Mucosa of rectum (tissue), 2 donors: Measurements from ENCODE around the gene MT1H.
"Not testable (repeated sequence)": the region's sequence is repeated elsewhere in the genome, so short reads cannot be mapped to it uniquely, and the experiment has no call there.

Experiments used
- H3K27ac ChIP-seq, 2 donors: one replicate each; pipeline ENCODE4 v1.7.0; 2013; ENCODE audit warnings: inconsistent platforms in 2 of 2, low read depth in 2 of 2, low read length in 2 of 2
- H3K27me3 ChIP-seq, 2 donors: one replicate each; pipeline ENCODE4 v1.7.0; 2013; ENCODE audit warnings: low read length in 2 of 2; ENCODE audit not compliant: control insufficient read depth in 2 of 2, insufficient read depth in 2 of 2
- H3K36me3 ChIP-seq, 2 donors: one replicate each; pipeline ENCODE4 v1.7.0; 2013; ENCODE audit warnings: low read length in 2 of 2; ENCODE audit not compliant: control insufficient read depth in 2 of 2, insufficient read depth in 2 of 2
- H3K4me1 ChIP-seq, 2 donors: one replicate each; pipeline ENCODE4 v1.7.0; 2013; ENCODE audit warnings: low read length in 2 of 2, mild to moderate bottlenecking in 1 of 2; ENCODE audit not compliant: control insufficient read depth in 2 of 2, insufficient read depth in 2 of 2
- H3K4me3 ChIP-seq, 2 donors: one replicate each; pipeline ENCODE4 v1.7.0; 2013; ENCODE audit warnings: low read length in 2 of 2
- H3K9ac ChIP-seq, 2 donors: one replicate each; pipeline ENCODE4 v1.7.0; 2013; ENCODE audit warnings: low read length in 2 of 2, low read depth in 1 of 2, mild to moderate bottlenecking in 1 of 2
- H3K9me3 ChIP-seq, 2 donors: one replicate each; pipeline ENCODE4 v1.7.0; 2013; ENCODE audit warnings: low read length in 2 of 2; ENCODE audit not compliant: control insufficient read depth in 2 of 2
- donor health status: healthy.
- donor health status: Normal muscosa, but diverticular disease.

Gene MT1H

DNA sequence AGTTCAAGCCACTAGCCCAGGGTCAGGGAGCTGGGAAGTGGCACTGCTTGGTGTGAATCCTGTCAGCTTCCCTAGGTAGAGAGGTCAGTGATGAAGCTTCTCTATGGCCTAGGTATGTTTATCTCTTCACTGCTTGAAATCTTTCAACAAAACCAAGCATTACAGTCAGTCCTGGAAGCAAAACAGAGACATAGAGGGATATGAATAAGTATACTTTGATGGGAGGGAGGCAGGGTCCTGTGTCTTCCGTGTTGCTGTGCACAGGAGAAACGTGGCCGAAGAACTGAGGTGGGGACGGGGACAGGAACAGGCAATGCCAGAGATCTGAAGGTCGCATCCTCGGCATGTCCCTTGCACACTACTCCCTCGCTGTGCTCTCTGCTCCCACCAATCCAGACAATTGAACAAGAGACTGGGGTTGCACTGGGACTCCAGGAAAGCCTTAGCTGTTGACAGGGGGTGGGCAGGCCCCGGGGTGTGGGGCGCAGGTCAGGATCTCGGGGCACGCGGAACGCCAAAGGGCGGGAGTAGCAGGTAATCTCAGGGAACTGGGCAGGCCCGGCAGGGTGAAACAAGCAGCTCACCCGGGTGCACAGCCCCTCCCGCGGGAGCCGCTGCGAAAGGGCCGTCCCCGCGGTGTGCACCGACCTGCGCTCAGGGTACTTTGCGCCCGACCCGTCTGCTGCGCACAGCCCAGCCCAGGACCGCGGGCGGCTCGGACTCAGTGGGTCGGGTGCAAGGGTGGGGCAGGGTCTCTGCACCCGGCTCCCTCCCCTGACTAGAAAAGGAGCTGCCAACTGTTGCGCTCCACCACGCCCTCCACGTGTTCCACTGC lies at the start of gene MT1H:
Gene MT1H, plus strand, starts transcription at position 810 of the 835 bp plus-strand sequence. CDS start 71 bp downstream, outside the sequence.
- H3K4me1 ChIP-seq, result peaks cover 27 to 31% of the 10 kb centered on the region in 2 donors
- peak within 1 kb of the TSS; percentile 47 to 62 for H3K4me3 ChIP-seq
- peak within 1 kb of the TSS; percentile 84 for H3K27ac ChIP-seq
- H3K27me3 ChIP-seq, result peaks cover 21 to 37% of the 10 kb centered on the region in 2 donors
- H3K9ac ChIP-seq, result peak within 1 kb of the TSS; percentile 56 to 75
- no peaks in the 10 kb centered on the region for H3K36me3 ChIP-seq
- H3K9me3 ChIP-seq, result no peaks in the 10 kb centered on the region

DNA sequence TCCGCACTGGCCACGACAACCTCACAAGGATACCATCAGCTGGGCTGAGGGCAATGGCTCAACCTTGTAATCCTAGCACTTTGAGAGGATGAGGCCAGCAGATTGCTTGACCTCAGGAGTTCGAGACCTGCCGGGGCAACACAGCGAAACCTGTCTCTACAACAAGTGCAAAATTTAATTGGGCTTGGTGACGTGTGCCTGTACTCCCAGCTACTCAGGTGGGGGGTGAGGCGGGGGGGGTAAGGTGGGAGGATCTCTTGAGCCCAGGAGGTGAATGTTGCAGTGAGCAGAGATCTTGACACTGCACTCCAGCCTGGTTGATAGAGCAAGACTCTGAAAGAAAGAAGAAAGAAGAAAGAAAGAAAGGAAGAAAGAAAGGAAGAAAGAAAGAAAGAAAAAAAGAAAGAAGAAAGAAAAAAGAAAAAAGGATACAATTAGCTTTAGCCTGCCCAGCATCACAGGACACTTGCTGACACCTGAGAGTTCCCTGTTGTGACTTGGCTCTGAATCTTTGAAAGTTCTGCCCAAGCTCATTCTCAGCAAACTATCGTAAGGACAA lies 49.2 kb upstream of the MT1H start:
- H3K27me3 ChIP-seq, result peaks cover 0 to 5% of the 10 kb centered on the region in 2 donors
- H3K9me3 ChIP-seq, result no peaks in the 10 kb centered on the region

GRCh38 chr16:56621665-56622445 lies 47.8 kb upstream of the MT1H start:
- H3K4me1 ChIP-seq, result peaks cover 8 to 26% of the 10 kb centered on the region in 2 donors
- H3K9ac ChIP-seq, H3K9me3 ChIP-seq, H3K27me3 ChIP-seq, H3K36me3 ChIP-seq, H3K27ac ChIP-seq, H3K4me3 ChIP-seq: not testable (repeated sequence)

More for the DNA sequence above, 49.2 kb upstream of the MT1H start:
- H3K9ac ChIP-seq, result no peak overlapping the region
- peaks cover 8 to 16% of the 10 kb centered on the region in 2 donors for H3K4me1 ChIP-seq
- no peaks in the 10 kb centered on the region for H3K36me3 ChIP-seq
- no peak overlapping the region for H3K4me3 ChIP-seq
- no peak overlapping the region for H3K27ac ChIP-seq

DNA sequence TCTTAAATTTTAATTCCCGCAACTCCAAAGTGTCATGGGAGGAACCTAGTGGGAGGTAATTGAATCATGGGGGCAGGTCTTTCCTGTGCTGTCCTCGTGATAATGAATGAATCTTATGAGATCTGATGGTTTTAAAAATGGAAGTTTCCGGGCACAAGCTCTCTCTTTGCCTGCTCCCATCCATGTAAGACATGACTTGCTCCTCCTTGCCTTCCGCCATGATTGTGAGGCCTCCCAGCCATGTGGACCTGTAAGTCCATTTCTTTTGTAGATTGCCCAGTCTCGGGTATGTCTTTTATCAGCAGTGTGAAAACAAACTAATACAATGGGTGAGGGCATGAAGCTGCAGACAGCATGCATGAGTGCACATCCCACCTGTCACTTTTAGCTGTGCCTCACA lies 46.4 kb upstream of the MT1H start:
- not testable (repeated sequence) for H3K9ac ChIP-seq, H3K27ac ChIP-seq, H3K27me3 ChIP-seq, H3K4me3 ChIP-seq, H3K9me3 ChIP-seq, H3K36me3 ChIP-seq
- peaks cover 2 to 21% of the 10 kb centered on the region in 2 donors for H3K4me1 ChIP-seq

- no peak overlapping the region for H3K4me3 ChIP-seq
- H3K27me3 ChIP-seq, result no peaks in the 10 kb centered on the region
- H3K4me1 ChIP-seq, result peaks cover 2 to 21% of the 10 kb centered on the region in 2 donors
- H3K27ac ChIP-seq, result no peak overlapping the region
- H3K9me3 ChIP-seq, result no peaks in the 10 kb centered on the region
- no peak overlapping the region for H3K9ac ChIP-seq
- H3K36me3 ChIP-seq, result no peaks in the 10 kb centered on the region
These were observed 46.0 kb upstream of the MT1H start for GRCh38 chr16:56623637-56624036.

DNA sequence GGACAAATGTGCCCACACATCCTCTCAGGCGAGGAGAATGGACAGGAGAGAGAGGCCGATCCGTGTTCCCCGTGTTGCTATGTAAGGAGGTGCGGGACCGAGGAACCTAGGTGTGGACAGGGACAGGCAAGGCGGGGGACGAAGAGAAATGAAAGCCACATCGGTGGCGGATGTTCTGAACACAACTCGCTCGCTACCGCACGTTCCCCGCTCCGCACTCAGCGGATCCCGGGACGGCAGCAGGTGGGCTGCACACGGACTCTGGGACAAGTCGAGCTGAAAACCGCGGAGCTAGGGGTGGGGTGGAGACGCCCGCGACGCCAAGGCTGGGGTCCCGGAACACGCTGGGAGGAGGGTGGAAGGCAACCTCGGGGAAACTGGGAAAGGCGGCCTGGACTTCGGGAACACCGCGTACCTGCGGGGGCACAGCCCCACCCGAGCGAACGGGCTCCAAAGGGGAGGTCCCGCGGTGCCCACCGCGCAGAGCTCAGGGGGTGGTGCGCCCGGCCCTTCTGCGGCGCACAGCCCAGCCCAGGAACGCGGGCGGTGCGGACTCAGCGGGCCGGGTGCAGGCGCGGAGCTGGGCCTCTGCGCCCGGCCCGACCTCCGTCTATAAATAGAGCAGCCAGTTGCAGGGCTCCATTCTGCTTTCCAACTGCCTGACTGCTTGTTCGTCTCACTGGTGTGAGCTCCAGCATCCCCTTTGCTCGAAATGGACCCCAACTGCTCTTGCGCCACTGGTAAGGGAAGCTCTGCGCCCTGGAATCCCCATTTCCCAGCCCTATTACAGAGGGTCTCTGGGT lies 44.3 kb upstream of the MT1H start, which contains the start of gene MT1E:
Gene MT1E, plus strand, starts transcription at position 642 of the 803 bp plus-strand sequence. Its CDS starts 71 bp downstream, at position 713.
- Histone ChIP-seq H3K9ac (peak within 1 kb of the TSS; percentile 97), H3K4me3 (peak within 1 kb of the TSS; percentile 81 to 95), H3K36me3 (no peaks in the 10 kb centered on the region), H3K4me1 (peaks cover 2 to 21% of the 10 kb centered on the region in 2 donors), H3K9me3 (no peaks in the 10 kb centered on the region), H3K27me3 (no peaks in the 10 kb centered on the region), H3K27ac (peak within 1 kb of the TSS; percentile 93 to 97)

- peak overlapping the region; percentile 81 to 95 for H3K4me3 ChIP-seq
- H3K9ac ChIP-seq, result peak overlapping the region; percentile 92 to 97
- H3K4me1 ChIP-seq, result peaks cover 2 to 21% of the 10 kb centered on the region in 2 donors
- H3K27me3 ChIP-seq, result no peaks in the 10 kb centered on the region
- H3K27ac ChIP-seq, result peak overlapping the region; percentile 93 to 97
- H3K36me3 ChIP-seq, result no peaks in the 10 kb centered on the region
- H3K9me3 ChIP-seq, result no peaks in the 10 kb centered on the region
These were observed 43.5 kb upstream of the MT1H start for GRCh38 chr16:56625943-56626654.

DNA sequence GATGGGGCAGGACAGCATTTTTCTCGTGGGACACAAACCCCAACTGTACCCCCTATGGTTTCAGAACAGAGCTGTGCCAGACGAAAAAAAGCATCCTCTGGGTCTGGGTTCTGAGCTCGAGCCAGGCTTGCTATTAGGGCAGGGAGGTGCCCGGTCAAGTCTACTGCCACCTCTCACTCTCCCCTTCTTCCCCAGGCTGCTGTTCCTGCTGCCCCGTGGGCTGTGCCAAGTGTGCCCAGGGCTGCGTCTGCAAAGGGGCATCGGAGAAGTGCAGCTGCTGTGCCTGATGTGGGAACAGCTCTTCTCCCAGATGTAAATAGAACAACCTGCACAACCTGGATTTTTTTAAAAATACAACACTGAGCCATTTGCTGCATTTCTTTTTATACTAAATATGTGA lies 42.9 kb upstream of the MT1H start:
- peak overlapping the region; percentile 93 to 97 for H3K27ac ChIP-seq

More for the DNA sequence above, 42.9 kb upstream of the MT1H start:
- Histone ChIP-seq H3K4me1 (peaks cover 2 to 21% of the 10 kb centered on the region in 2 donors), H3K9ac (peak overlapping the region; percentile 92 to 97), H3K4me3 (peak overlapping the region; percentile 81 to 95), H3K36me3 (no peaks in the 10 kb centered on the region), H3K27me3 (no peaks in the 10 kb centered on the region), H3K9me3 (no peaks in the 10 kb centered on the region)
